NCI-H510A treated with DMSO at 0.1 percent for 48 hours (cell line): Measurements from ENCODE around the gene THRAP3.
A peak's percentile ranks its signal among the peaks of the same experiment; 100 is the strongest.

Experiments used
- DNase-seq: peaks from one replicate; lab custom pipeline; 2025; lab: John Stamatoyannopoulos, UW

The THRAP3 gene

GRCh38 chr1:36301220-36301619, 77.0 kb downstream of the THRAP3 start:
- DNase-seq, result no peak

DNA sequence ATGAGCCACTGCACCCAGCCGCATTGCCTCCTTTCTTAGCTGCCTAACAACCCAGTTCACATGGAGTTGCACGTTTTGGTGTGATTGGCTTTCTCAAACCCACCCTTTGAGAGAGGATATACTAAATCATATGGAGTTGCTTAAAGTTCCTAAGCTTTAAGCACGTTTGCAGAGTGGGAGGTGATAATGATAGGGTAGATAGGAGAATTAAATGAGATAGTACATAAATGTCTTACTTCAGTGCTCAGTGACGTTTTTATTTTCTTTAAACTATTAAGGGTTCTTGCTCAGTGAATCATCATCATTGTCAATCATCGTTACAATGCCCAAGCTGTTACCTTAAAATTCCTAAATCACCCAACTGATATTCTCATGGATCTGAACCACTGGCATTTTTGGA, 79.0 kb downstream of the THRAP3 start:
- no peak for DNase-seq

DNA sequence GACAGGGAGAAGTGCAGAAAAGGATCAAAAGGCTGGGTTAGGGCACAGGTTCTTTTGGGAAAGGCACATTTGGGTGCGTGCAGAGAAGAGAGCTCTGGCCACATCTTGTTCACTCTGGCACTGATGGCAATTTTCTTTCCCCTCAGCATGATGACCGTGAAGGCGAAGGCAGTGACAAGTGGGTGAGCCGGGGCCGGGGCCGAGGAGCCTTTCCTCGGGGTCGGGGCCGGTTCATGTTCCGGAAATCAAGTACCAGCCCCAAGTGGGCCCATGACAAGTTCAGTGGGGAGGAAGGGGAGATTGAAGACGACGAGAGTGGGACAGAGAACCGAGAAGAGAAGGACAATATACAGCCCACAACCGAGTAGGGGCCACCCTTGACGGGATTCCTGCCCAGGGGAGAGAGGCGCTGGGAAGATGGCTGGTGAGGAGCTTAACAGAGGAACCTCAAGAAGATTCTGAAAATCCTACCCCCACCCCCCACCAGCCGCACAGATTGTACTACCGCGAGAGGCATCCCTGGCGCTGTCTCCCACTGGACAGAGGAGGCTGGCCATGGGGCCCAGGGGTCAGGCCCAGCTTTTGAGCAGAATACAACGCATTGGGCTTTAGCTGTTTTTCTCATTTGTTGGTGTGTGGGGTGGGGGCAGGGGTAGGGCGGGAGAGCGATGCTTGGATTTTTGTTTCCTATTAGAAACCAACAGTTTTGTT, 79.6 kb downstream of the THRAP3 start:
- no peak for DNase-seq

DNA sequence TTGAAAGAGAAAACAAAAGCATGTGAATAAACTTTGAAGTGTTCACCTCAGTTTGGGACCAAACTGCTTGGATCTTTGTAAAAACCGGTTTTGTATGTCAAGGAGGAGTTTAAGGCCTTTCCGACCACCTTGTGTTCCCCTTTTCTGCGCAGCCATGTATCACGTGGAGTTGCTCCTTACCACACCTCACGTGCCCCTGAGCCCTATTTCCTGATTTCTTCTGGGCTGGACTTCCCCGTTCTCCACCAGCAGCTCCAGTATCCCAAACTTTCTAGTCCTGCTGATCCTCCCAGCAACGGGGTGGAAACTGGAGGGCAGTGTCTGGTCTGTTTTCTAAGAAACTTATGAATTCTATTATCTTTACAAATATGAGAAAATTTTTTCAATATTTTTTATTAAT, 80.3 kb downstream of the THRAP3 start:
- no peak for DNase-seq

- DNase-seq, result no peak
Observed at GRCh38 chr1:36304970-36305914, 81.0 kb downstream of the THRAP3 start.

- no peak for DNase-seq
Observed at GRCh38 chr1:36305915-36306209, 81.6 kb downstream of the THRAP3 start.

GRCh38 chr1:36306210-36306901, 82.1 kb downstream of the THRAP3 start, which contains the start of gene SH3D21:
Gene SH3D21, plus strand, starts transcription at chr1:36306368. Its CDS starts 53 bp downstream, at chr1:36306421.
- peak; percentile 97 for DNase-seq

DNA sequence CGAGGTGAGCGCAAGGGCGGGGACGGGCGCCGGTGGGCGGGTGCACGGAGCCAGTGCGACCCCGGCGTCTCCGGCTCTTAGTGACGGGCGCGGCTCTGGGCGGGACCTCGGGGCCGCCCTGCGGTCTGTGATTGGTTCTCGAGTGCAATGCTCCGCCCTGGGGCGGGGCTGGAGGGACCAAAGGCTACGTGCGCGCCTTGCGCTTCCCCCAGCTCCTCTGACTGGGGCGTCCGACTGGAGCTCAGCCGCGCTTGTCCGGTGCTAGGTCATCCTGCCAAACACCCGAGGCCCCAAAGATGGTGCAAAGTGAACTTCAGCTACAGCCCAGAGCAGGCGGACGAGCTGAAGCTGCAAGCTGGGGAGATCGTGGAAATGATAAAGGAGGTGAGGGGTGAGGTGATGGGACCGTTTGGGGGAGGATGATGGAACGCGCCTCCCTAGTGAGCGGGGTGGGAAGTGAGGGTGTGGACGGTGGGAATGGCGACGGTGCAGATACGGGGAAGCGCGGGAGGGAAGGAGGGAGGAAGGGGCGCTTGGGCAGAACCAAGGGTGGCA, 82.7 kb downstream of the THRAP3 start:
- peak; percentile 100 for DNase-seq

DNA sequence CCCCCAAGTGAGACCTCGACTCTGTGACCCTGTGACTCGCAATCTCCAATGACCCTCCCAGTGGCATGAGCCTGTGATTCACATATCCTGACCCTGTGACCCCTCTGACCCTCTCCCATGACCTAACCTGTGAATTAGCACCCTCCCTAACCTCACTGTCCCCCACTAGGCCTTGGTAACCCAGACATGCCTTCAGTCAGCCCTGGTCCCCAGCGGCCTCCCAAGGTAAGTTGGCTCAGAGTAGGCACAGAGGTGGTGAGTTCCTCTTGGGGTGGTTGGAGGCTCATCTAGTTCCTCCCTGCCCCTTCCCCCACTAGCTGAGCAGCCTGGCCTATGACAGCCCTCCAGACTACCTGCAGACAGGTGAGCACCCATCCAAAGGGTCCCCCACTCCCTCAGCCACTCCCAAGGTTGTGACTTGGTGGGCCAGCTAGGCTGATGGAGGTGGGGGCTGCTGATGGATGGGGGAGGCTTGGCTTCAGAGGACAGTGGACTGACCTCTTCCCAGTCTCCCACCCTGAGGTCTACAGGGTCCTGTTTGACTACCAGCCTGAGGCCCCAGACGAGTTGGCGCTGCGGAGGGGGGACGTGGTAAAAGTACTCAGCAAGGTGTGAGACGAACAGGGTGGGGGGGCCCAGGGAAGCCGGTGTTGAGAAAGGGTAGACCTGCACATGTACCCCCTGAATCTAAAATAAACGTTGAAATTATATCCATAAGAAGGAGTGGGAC, 83.5 kb downstream of the THRAP3 start:
- no peak for DNase-seq

DNA sequence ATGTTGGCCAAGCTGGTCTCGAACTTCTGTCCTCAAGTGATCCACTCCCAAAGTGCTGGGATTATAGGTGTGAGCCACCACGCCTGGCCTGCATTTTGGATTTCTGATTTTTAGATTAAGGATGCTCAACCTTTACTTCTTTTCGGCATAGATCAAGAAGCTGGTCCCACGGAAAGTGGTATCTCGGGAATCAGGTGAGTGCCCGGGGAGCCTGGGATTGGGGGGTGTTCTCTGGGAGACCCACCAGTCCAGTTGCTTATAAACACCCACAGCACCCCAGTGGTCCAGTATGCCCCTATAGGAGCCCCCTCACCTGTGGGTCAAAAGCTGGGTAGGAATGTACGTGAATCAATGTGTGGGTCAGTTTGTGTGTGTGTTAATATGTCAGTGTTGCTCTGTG, 85.2 kb downstream of the THRAP3 start:
- DNase-seq, result no peak

DNA sequence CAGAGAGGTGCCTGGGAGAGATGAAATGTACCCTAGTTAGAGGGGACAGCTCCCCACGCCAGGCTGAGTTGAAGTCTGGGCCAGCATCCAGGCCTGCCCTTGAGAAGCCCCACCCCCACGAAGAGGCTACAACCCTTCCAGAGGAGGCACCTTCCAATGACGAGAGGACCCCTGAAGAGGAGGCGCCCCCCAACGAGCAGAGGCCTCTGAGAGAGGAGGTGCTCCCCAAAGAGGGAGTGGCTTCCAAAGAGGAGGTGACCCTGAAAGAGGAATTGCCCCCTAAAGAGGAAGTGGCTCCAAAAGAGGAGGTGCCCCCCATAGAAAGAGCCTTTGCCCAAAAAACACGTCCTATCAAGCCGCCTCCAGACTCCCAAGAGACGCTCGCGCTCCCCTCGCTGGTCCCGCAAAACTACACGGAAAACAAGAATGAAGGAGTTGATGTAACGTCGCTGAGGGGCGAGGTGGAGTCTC, 96.1 kb downstream of the THRAP3 start:
- no peak for DNase-seq

DNA sequence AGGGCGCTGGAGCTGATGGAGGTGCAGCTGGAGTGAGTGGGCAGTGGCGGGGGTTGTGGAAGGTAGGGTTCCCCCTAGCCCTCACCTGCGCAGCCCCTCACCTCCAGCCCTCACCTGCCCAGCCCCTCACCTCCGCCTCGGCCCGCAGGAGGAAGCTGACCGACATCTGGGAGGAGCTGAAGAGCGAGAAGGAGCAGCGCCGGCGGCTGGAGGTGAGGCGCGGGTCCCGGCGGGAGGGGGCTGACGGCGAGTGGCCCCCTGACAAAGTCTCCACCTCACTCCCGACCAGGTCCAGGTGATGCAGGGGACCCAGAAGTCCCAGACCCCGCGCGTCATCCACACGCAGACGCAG, 96.5 kb downstream of the THRAP3 start:
- no peak for DNase-seq

GRCh38 chr1:36321119-36321951, 97.1 kb downstream of the THRAP3 start:
- no peak for DNase-seq

- no peak for DNase-seq
Observed at GRCh38 chr1:36322041-36322785, 98.0 kb downstream of the THRAP3 start.

GRCh38 chr1:36322786-36323635, 98.8 kb downstream of the THRAP3 start:
- no peak for DNase-seq

DNA sequence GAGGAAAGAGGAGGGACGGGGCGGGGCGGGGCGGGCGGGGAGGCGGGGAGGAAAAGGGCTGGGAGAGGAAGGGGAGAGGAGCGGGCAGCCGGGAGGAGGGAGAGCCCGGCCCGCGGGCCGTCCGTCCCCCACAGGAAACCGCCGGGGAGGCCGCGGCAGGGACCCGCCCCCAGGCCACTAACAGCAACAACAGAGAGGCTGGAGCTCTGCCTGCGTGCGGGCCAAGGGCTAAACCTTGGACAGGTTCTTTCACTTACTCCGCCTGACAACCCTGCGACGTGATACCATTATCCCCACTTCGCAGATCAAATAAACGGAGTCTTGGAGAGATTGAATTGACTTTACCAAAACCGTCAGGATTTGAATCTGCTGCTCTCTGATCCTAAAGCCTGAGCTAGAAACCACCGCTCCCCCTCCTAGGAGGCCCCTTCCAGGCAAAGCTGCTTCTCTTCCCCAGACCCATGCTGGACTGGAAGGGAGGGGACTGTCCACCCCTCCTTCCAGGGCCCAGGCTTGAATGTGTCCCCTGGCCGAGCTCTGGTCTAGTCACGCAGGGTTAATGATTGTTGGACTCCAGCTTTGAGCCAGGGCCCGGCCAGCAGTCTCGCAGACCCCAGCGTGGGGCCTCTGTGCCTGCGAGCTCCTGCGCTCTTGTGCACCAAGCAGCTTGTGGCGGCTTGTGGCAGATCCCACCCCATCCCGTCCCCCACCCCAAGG, 99.6 kb downstream of the THRAP3 start, which contains the start of gene EVA1B:
TSS of gene EVA1B (minus strand) at position 10 of the 717 bp plus-strand sequence. CDS start 608 bp downstream, outside the sequence.
- DNase-seq, result peak; percentile 86

- DNase-seq, result no peak
Observed at GRCh38 chr1:36324353-36324703, 100.1 kb downstream of the THRAP3 start.

DNA sequence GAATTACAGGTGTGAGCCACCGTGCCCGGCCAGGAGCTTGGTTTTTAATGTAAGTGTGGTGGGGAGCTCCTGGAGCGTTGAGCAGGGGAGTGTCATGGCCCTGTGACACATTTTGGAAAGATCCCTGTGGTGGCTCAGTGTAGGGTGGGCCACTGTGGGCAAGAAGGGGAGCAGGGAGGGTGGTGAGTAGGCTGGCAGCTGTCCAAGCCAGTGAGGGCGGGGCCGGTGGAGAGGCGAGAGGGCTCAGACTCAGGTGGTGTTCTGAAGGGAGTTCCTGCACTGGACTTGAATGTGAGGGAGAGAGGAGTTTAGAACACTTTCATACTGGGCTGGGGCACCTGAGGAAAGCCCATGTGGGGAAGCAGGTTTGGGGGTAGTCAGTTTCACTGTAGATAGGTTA, 102.3 kb downstream of the THRAP3 start:
- peak; percentile 64 for DNase-seq
